Smooth muscle cell (in vitro differentiated cells): ENCODE measurements around the gene CCDC174. TPM values are rescaled to one million over a fixed set of nuclear protein-coding genes. Genes with fewer than 3 reads are reported as not detected.
"Not testable (repeated sequence)": the region's sequence is repeated elsewhere in the genome, so short reads cannot be mapped to it uniquely, and the experiment has no call there.

ENCODE experiments used
- DNase-seq: peaks from one replicate; lab custom pipeline; 2025; ENCODE audit not compliant: unreplicated experiment; lab: John Stamatoyannopoulos, UW
- H2AFZ ChIP-seq: fragments of 200-600 bp; sonication (generic); 2 replicates; pipeline ENCODE4 v1.6.0; 2016; ENCODE audit warnings: antibody characterized with exemption, low read depth, mild to moderate bottlenecking
- H3F3A ChIP-seq: fragments of 200-600 bp; sonication (generic); 2 replicates; pipeline ENCODE4 v1.6.0; 2017; ENCODE audit warnings: antibody characterized with exemption, low read depth
- H3K27ac ChIP-seq: fragments of 200-600 bp; sonication (generic); 2 replicates; pipeline ENCODE4 v1.5.1; 2016; ENCODE audit warnings: low read depth, mild to moderate bottlenecking
- H3K27me3 ChIP-seq: fragments of 200-600 bp; sonication (generic); 2 replicates; pipeline ENCODE4 v1.6.1; 2016; ENCODE audit warnings: low read depth, mild to moderate bottlenecking
- H3K36me3 ChIP-seq: fragments of 200-600 bp; sonication (generic); 2 replicates; pipeline ENCODE4 v1.5.1; 2016; ENCODE audit warnings: low read depth
- H3K4me1 ChIP-seq: fragments of 200-600 bp; sonication (generic); 2 replicates; pipeline ENCODE4 v1.5.1; 2016; ENCODE audit warnings: low read depth
- H3K4me2 ChIP-seq: fragments of 200-600 bp; sonication (generic); 2 replicates; pipeline ENCODE4 v1.6.0; 2016; ENCODE audit warnings: mild to moderate bottlenecking
- H3K4me3 ChIP-seq: fragments of 200-600 bp; sonication (generic); 2 replicates; pipeline ENCODE4 v1.5.1; 2016; ENCODE audit warnings: mild to moderate bottlenecking
- H3K79me2 ChIP-seq: fragments of 200-600 bp; sonication (generic); 2 replicates; pipeline ENCODE4 v1.6.0; 2016; ENCODE audit warnings: low read depth, mild to moderate bottlenecking
- H3K9ac ChIP-seq: fragments of 200-600 bp; sonication (generic); 2 replicates; pipeline ENCODE4 v1.6.0; 2016; ENCODE audit warnings: low read depth
- H3K9me3 ChIP-seq: fragments of 200-600 bp; sonication (generic); replicated peaks from 2 replicates; pipeline ENCODE4 v1.5.1; 2016; ENCODE audit warnings: low read depth
- H4K20me1 ChIP-seq: fragments of 200-600 bp; sonication (generic); 2 replicates; pipeline ENCODE4 v1.6.0; 2016; ENCODE audit warnings: low read depth
- CTCF ChIP-seq: fragments of 200-600 bp; sonication (generic); IDR thresholded peaks from 2 replicates; pipeline ENCODE4 v1.5.1; 2017; ENCODE audit warnings: borderline replicate concordance, mild to moderate bottlenecking, antibody characterized with exemption; ENCODE audit not compliant: insufficient read depth, poor library complexity, severe bottlenecking
- WGBS: methylation state at CpG from one replicate; pipeline ENCODE4 v1.1.7; 2016; ENCODE audit warnings: low lambda C conversion rate; 5-methylcytosine and 5-hydroxymethylcytosine counted together
- polyA plus RNA-seq: library from polyadenylated mRNA; unstranded; fragments of >200 nt; fragmentation: Nextera tagmentation; extraction: Ambion mirVana; gene quantifications from 2 replicates; pipeline ENCODE4 v1.2.1, GENCODE V29; 2016
- total RNA-seq: library from RNA; depleted of rRNA; stranded (reverse); fragments of >200 nt; gene quantifications from 2 replicates; pipeline ENCODE4 v1.2.3, GENCODE V29; 2014

Gene CCDC174
- total and polyA plus RNA-seq, 2 experiments from 2014 or later: 9.7 to 20.5 TPM

DNA sequence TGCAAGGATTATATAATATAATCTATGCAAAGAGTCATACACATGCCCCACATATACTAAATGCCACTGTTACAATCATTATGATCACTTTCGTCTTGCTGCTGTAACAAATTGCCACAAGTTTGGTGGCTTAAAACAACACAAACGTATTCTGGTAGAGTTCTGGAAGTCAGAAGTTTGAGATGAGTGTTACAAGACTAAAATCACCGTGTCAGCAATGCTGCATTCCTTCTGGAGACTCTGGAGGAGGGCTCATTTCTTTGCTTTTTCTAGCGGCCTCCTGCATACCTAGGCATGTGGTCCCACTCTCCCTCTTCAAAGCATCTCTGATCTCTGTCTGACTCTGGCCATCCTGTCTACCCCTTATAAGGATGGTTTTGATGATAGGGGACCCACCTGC is 1.4 kb upstream of the CCDC174 start:
- H4K20me1 ChIP-seq: no peaks in the 10 kb centered on the region
- no peak for DNase-seq
- H2AFZ ChIP-seq: no peak overlapping the region
- H3F3A ChIP-seq: no peaks in the 10 kb centered on the region
- no peak overlapping the region for H3K9ac ChIP-seq
- peaks cover 4% of the 10 kb centered on the region for H3K36me3 ChIP-seq
- WGBS: 97% methylated on average over 4 of the region's 4 CpGs
- no peaks in the 10 kb centered on the region for H3K27me3 ChIP-seq
- H3K27ac ChIP-seq: no peak overlapping the region
- H3K4me3 ChIP-seq: peak overlapping the region; percentile 72
- H3K4me2 ChIP-seq: peak overlapping the region; percentile 95
- H3K79me2 ChIP-seq: peaks cover 15% of the 10 kb centered on the region
- H3K4me1 ChIP-seq: peaks cover 18% of the 10 kb centered on the region
- no peak for TF ChIP-seq CTCF
- H3K9me3 ChIP-seq: no peaks in the 10 kb centered on the region

DNA sequence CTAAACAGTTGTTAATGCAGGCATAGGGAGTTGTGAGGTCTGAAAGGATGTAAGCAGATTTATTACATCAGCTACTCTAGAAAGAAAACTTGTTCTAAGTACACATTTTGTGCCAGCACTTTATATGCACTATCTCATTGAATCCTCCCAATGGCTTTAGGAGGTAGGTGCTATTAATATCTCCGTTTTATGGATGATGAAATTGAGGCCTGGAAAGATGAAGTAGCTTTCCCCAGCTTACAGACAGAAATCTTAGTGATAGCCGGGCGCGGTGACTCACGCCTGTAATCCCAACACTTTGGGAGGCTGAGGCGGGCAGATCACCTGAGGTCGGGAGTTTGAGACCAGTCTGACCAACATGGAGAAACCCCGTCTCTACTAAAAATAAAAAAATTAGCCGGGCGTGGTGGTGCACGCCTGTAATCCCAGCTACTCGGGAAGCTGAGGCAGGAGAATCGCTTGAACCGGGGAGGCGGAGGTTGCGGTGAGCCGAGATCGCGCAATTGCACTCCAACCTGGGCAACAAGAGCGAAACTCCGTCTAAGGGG is 872 bp downstream of the CCDC174 start:
- WGBS: 86% methylated on average over 21 of the region's 21 CpGs
- DNase-seq, H4K20me1 ChIP-seq, H3F3A ChIP-seq, H3K27me3 ChIP-seq, H3K9me3 ChIP-seq: not testable (repeated sequence)
- Histone ChIP-seq H2AFZ (peak overlapping the region; percentile 84), H3K4me2 (peak overlapping the region; percentile 95), H3K4me1 (peaks cover 18% of the 10 kb centered on the region), H3K79me2 (peaks cover 15% of the 10 kb centered on the region), H3K4me3 (peak overlapping the region; percentile 72), H3K27ac (peak overlapping the region; percentile 65), H3K36me3 (peaks cover 17% of the 10 kb centered on the region), H3K9ac (peak overlapping the region; percentile 92)

GRCh38 chr3:14657579-14657978 is 6.0 kb downstream of the CCDC174 start:
- H4K20me1 ChIP-seq: peaks cover 3% of the 10 kb centered on the region
- no peak overlapping the region for H3K27ac ChIP-seq
- TF ChIP-seq CTCF: no peak
- no peaks in the 10 kb centered on the region for H3K9me3 ChIP-seq
- DNase-seq: no peak
- H3K4me2 ChIP-seq: no peak overlapping the region
- no peak overlapping the region for H3K9ac ChIP-seq
- peaks cover 6% of the 10 kb centered on the region for H3K79me2 ChIP-seq
- H3K27me3 ChIP-seq: no peaks in the 10 kb centered on the region
- H3K4me1 ChIP-seq: peaks cover 7% of the 10 kb centered on the region
- WGBS: 84% methylated on average over 2 of the region's 2 CpGs
- no peak overlapping the region for H3K4me3 ChIP-seq
- peaks cover 38% of the 10 kb centered on the region for H3K36me3 ChIP-seq
- no peak overlapping the region for H2AFZ ChIP-seq
- no peaks in the 10 kb centered on the region for H3F3A ChIP-seq

DNA sequence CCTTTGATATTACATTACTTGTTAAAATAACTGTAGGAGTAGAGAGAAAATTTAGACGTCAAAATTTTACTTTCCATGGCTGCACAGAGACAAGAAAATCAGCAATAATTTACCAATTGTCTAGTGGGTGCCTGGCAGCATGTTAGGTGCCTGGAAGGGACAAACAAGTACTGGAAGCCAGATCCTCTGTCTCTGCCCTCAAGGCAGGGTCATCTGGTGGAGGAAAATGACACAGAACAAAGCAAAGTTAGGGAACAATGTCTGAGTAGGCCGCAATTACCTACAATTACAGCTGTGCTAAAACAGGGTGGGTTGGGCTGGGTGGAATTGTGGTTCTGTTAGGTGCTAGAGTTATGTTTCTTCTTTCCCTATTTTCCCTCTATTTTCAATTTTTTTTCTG is 7.4 kb downstream of the CCDC174 start:
- 70% methylated on average over 2 of the region's 2 CpGs for WGBS
- Histone ChIP-seq H3K9me3 (no peaks in the 10 kb centered on the region), H3F3A (no peaks in the 10 kb centered on the region), H3K4me1 (no peaks in the 10 kb centered on the region), H2AFZ (no peak overlapping the region), H4K20me1 (peaks cover 3% of the 10 kb centered on the region), H3K9ac (no peak overlapping the region), H3K27me3 (no peaks in the 10 kb centered on the region), H3K4me3 (no peak overlapping the region), H3K36me3 (peaks cover 47% of the 10 kb centered on the region), H3K4me2 (no peak overlapping the region), H3K79me2 (no peaks in the 10 kb centered on the region), H3K27ac (no peak overlapping the region)
- no peak for TF ChIP-seq CTCF
- no peak for DNase-seq
